GM04503 (cell line): ENCODE results near the gene NRCAM.
"Not testable (repeated sequence)": the region's sequence is repeated elsewhere in the genome, so short reads cannot be mapped to it uniquely, and the experiment has no call there.

ENCODE experiments used
- DNase-seq: peaks from one replicate; pipeline ENCODE4 v3.0.0-alpha.2; 2012; ENCODE audit warnings: low read depth

The NRCAM gene

DNA sequence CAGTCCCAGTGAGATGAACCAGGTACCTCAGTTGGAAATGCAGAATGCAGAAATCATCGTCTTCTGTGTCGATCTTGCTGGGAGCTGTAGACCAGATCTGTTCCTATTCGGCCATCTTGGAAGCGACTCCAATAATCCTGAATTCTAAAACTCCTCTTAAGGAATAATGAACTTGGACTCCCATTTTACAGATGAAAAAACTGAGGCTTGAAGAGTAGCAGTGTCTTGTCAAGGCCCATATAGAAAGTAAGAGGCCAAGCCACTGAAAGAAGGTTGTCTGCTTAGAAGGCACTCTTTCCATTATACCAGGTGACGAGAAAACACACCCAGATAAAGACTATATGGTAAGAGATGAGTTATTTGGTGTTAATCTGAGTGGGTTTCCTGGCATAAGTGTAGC, 177.5 kb downstream of the NRCAM start:
- no peak for DNase-seq

DNA sequence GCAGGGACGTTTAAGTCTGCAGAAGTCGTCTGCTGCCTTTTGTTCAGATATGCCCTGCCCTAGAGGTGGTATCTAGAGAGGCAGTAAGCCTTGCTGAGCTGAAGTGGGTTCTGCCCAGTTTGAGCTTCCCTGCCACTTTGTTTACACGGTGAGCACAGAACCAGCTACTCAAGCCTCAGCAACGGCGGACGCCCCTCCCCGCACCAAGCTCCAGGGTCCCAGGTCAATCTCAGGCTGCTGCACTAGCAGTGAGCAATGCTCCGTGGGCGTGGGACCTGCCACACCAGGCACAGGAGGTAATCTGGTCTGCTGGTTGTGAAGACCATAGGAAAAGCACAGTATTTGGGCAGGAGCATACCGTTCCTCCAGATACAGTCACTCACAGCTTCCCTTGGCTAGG, 178.0 kb downstream of the NRCAM start:
- DNase-seq: no peak

DNA sequence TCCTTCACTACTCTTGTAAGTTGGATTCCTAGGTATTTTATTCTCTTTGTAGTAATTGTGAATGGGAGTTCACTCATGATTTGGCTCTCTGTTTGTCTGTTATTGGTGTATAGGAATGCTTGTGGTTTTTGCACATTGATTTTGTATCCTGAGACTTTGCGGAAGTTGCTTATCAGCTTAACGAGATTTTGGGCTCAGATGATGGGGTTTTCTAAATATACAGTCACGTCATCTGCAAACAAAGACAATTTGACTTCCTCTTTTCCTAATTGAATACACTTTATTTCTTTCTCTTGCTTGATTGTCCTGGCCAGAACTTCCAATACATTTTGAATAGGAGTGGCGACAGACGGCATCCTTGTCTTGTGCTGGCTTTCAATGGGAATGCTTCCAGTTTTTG, 181.8 kb downstream of the NRCAM start:
- DNase-seq: not testable (repeated sequence)

DNA sequence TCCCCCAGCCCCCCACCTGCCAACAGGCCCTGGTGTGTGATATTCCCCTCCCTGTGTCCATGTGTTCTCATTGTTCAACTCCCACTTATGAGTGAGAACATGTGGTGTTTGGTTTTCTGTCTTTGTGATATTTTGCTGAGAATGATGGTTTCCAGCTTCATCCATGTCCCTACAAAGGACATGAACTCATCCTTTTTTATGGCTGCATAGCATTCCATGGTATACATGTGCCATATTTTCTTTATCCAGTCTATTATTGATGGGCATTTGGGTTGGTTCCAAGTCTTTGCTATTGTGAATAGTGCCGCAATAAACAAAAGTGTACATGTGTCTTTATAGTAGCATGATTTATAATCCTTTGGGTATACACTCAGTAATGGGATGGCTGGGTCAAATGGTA, 183.3 kb downstream of the NRCAM start:
- DNase-seq: not testable (repeated sequence)

DNA sequence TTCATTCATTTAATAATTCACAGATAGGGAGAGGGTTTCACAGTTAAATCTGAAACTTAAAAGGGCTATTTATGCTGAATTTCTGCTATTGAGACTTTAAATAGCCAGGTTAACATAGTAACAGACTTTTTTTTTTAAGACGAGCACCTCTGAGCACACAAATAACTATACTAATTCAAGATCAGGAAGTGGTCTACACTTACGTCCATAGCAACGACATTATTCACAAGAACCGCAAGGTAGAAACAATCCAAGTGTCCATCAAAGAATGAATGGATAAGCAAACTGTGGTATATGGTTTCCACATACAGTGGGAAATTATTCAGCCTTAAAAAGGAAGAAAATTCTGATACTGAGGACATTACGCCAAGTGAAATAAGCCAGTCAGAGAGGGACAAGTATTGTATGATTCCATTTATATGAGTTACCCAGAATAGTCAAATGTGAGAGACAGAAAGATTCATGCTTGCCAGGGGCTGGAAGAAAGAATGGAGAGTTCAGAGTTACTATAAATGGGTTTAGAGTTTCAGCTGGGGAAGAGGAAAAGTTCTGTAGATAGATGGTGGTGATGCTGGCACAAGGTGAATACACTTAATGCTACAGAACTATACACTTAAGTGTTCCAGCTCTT, 185.7 kb downstream of the NRCAM start:
- no peak for DNase-seq

DNA sequence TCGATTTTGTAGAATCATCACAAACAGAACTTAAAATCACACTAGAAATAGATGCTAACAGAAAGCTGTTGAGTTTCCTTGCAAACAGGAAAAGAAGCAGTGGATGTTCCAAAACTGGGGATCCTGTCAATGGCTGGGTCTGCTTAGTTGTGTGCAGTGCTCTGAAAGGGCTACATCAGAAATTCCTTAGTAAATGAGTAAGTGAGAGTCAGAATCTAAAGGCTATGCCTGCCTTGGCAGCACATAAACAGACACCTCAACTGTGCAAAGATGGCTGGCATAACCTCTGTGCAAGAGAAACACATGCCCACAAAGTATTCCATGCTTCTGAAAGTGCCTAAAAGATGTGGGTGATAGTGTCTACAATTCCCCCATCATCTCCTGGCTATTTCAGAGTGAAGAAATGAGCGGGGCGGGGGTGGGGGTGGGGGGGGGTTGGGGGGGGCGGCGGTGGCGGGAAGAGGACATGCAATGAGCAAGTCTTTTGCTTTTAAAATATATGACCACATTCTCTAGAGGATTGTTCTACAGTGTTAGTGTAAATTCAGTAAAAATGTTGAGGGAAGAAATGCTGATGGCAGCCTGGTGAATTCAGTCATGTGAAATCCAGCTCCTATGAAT, 187.9 kb downstream of the NRCAM start:
- DNase-seq: no peak

DNA sequence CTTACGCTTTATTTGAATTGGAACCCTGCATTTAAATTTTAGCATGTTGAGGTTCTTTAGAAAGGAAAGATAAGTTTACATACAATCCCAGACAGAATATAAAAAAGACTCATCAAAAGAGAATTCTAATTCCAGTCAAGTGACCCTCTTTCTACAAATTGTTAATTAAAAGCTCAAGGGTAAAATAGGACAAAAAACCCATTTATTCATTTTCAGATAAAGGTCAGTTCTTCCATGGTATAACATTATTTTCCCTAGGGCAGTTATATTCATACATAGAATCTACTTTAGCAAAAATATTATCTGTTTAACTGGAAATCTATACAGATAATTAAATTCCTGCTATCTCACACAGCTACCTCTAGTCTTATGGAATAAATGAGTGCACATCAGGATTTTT, 188.6 kb downstream of the NRCAM start:
- DNase-seq: no peak

DNA sequence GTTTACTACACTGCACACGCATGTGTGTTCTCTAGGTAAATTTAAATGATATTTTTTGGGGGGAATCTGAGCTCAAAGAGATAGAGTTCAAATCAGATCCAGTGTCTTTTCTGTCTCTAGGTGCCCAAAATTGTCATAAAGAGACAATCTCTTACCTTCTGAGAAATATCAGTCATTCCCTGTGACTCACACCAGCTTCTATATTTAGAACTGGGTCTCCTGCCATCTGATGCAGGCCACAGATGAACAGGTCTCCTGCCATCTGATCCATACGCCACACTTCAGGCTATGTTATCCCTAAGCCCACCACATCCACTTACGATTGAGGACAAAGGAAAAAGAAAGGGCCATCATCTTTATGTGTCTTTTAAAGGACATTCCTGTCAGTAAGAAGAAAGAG, 189.7 kb downstream of the NRCAM start:
- DNase-seq: no peak

DNA sequence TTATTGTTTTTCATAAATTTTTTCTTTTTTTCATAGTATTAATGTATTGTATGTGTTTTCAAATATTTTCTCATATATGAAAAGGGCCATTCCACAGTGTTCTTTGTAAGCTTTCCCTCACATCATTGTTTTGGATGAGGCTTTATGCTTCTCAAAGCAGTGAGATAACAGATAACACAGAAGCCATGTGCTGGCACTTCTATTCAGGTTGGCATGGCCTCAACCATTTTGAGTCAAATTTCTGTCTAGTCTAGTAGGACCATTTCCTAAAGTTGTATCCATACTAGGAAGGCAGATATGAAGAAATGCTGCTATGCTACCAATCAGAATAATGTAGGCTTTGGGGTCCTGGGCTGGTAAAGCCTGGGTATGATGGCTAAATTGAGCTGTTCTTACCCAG, 190.2 kb downstream of the NRCAM start:
- no peak for DNase-seq

DNA sequence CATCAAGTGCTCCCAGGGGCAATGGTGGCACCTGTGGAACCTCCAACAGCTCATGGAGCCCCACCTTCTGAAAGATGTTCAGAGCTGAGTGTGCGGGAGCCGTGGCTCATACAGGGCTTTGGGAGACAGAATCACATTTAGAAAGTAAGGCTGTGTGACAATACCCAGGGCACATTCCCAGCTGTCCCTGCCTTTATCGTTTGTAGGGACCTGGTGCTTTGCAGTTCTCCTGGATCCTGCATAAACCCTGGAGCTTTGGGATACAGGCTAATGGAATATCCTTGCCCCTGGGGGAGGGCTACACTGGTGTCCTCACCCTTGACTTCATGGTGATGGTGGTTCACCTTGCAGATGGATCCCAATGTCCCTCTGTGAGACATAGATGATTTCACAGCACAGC, 191.2 kb downstream of the NRCAM start:
- DNase-seq: no peak

DNA sequence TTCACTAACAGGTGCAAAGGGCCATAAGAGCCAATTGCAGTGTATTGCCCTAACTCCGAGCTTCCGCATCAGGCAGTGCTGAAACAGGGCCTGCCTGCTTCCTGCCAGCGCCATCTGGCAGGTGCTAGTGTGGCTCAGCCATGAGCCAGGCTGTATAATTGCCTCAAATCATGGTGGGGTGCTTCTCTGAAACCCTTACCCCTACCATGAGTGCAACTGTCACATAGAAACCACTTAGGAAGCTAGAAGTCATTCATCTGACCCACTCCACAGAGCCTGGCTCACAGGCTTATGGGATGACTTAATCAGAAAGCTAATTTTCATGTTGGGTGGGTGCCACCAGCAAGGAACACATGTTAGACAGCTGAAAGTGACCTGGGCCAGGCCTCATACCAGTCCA, 192.8 kb downstream of the NRCAM start:
- DNase-seq: no peak

DNA sequence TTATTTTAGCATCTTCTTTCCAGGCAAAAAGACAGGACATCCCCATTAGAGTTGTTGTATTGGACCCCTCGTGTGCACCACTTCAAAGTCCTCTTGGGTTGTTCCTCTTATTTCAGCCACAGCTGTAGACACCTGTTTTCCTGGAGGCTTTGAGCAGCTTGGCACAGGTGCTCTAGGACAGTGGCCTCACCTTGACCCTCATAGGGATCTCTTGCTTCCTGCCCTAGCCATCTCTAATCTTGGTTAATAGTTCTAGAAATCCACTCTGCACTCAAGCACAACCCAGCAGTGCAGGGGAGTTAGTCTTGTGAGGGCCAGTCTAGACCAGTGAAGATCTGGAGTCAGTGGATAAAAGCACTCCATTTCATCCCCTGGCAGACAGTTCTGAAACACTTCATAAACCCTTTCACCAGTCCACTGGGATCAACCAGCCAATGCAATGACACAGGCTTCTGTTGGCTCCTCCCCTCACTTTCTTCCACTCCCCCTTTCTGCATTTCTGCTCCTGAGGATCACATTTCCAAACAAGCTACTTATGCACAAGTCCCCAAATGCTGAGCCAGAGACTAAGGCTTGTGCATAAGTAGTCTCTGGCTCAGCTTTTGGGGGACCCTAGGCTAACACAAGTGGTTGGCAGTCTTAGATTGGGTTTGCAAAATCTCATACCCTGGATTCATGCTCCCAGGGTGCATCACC, 194.5 kb downstream of the NRCAM start:
- DNase-seq: no peak

DNA sequence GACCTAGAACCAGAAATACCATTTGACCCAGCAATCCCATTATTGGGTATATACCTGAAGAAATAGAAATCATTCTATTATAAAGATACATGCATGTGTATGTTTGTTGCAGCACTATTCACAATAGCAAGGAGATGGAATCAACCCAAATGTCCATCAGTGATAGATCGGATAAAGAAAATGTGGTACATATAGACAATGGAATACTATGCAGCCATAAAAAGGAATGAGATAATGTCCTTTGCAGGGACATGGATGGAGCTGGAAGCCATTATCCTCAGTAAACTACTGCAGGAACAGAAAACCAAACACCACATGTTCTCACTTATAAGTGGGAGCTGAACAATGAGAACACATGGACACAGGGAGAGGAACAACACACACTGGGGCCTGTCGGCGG, 196.8 kb downstream of the NRCAM start:
- not testable (repeated sequence) for DNase-seq

DNA sequence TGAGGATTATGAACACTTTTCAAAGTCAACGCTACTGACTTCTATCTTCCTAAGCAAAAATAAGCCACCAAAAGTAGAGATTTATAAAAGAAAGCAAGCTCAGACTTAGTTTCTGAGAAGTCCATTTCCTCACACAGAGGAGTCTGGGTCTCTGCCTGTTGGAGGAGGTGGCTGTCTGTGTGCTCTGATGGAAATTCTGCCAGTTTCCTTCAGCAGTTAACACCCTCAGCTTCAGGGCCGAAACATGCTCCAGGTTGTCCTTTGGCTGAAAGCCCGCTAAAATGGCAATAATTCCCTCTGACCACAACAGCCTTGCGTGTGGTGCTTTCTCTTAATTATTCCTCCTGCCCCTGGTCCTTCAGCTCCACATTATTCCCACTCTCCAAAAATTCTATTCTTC, 198.3 kb downstream of the NRCAM start:
- no peak for DNase-seq

DNA sequence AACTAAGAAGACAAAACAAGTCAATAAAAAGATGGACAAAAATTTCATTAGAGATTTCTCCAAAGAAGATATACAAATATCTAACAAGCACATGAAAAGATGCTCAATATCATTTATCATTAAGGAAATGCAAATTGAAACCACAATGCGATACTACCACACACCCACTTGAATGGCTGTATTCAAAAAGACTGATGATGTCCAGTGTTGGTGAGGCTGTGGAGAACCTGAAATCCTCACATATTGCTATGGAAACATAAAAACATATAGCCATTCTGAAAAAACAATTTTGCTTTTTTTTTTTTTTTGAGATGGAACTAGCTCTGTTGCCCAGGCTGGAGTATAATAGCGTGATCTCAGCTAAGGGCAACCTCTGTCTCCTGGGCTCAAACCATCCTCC, 202.0 kb downstream of the NRCAM start:
- DNase-seq: no peak

DNA sequence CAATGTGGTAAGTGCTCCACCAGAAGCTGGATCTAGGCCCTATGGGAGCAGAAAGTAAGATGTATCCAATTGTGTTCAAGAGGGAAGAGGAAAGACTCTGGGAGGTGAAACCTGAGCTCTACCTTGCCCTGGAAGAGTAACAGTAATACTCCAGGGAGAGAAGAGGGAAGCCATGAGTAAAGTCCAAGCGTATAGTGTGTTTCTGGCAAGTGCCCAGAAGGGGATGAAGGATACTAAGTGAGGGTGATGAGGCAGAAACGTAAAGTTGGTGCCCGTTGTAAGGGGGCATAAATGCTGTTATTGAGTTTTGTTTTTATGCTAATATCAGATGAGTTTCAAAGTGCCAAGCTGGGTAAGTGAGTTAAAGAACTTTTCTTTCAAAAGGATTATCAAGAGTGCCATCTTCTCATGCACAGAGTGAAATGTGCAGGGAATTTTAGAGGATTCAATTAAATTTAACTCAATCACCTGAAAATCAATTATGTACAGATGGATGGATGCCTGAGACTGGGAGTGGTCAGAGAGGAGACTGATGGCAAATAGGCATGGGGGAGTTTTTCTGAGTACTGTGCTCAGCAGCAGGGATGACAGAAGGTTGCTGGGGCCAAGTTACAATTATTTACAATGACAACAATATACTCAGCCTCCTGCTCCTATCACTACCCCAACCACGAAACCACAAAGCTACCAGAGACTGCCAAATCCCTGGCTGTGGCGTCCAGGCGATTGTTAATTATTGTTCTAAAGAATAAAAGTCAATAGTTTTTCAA, 202.8 kb downstream of the NRCAM start:
- no peak for DNase-seq

DNA sequence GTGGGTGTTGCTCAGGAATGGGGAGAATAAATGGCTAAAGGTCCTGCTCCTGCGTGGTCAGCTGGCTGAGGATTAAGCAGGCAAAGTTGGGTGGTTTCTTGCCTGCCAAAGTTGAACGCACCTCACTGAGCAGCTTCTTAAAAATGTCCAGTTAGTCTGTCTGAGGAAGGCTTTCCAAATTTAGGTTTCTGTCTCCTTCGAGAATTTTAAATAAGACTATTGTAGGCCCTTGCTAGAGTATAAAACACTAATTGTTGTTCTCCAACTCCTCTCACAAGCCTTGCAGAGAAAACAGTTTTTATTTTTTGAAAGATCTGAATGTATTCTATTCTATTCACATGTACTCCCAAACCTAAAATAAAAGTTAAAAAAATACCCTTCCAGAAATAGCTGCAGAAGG, 204.1 kb downstream of the NRCAM start:
- DNase-seq: no peak

DNA sequence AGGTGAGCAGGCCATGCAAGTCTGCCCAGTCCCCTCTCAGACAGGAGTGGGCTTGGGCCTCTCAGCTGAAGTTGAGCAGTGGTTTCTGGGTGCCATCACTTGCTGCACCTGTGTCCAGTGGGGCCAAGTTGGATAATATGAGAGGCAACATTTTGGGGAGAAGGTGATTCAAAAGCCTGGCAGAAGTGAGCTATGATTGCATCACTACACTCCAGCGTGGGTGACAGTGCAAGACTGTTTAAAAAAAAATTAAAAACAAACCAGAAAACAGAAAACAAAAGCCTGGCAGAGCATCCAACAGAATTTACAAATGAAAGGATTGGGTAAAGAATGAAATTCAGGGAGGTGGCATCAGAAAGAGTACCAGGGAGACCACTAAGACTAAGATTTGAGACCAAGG, 204.5 kb downstream of the NRCAM start:
- DNase-seq: no peak

DNA sequence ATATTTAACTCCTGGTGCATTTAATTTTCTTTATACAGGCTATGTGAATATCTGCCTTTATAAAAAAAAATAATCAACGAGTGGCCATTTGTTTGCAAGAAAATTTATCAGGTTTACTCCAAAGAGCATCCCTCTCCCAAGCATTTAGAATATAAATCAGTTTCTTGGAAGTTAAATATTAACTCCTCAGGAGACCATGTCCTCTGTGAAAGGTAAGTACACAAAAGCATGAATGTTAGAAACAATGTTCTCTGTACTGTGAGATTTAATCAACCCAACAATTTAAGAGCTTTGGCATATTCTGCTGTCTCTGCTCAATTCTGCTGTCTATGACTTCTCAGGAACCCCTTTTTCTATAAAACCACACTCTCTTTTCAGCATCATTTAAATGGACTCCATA, 206.8 kb downstream of the NRCAM start:
- DNase-seq: no peak

DNA sequence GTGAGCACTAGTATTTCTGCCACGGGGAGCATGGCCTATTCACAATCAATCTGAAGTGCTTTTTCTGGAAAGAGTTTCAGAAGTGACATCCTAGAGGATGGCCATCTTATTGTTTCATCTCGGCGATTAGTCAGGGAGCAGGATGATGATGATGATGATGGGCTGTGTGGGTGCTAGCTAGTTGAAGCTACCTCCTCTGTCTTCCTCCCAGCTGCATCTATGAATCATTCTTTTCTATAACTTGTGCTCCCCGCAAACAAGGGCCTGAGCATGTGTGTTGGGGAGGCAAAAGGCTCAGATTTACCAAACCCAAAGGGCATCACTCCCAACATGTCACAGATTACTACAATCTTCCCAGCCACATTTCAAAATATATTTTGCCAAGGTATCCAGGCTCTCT, 207.4 kb downstream of the NRCAM start:
- DNase-seq: no peak

DNA sequence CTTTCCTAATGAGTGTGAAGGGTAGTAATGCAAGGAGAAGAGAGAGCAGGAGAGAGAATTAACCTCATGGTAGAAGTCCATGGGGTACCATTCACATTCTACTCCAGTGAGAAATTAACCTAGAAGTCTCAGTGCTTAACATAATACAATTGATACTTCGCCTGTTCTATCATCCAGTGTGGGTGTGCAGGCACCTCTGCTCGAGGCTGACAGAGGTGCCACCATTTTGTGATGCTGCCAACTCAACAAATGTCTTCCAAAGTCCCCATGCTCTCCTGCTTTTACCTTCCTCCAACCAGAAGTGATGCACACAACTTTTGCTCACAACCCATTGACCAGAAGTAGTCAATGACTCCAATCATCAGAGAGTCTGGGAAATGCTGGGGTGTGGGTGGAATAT, 207.8 kb downstream of the NRCAM start:
- DNase-seq: no peak

DNA sequence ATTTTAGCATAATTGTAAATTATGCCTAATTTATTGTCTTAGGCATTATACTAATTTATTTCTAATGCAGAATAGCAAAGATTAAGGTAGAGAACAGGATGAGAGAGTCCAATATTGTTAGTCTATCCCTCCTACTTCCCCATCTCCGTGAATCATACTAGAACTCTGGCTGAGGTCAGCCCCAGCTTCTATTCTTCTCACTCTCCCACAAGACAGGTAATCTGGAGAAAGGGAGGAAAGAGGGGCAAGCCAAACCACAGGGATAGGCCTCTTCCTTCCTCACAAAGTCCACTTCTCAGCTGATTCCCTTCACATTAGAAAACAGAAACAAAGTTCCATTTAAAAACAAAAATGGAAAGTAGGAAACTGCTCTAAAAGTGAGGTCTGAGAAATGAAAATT, 208.6 kb downstream of the NRCAM start:
- DNase-seq: no peak

DNA sequence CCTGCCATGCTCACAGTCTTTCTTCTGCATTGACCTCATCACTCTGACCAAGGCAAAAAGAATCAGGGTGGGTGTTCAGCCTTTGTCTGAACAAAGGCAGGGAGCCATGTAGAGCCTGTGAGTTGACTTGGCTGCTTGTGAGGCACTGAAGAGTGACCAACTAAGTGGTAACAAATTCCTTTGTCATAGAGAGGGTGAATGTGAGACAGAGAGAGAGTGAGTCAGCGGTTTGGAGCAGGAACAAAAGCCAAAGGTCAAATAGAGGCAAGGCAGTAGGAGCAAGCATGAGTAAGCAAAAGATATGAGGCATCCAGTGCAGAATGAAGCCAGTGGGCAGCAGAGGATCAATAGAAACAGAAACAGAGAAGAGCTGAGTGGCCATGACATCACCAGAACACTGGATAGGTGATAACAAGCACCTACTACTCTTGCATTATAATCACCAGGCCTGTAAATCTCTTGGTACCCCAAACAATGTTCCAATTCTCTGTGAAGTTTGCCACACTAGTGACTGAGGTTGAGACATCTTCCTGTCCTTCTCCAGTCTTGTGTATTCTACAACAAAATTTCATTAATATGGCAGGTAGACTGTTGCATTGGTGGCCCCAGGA, 209.9 kb downstream of the NRCAM start:
- DNase-seq: peak; percentile 99
